ENCODE results near the gene HOXD9. TPM values are rescaled to one million over a fixed set of nuclear protein-coding genes. Genes with fewer than 3 reads are reported as not detected.

The HOXD9 gene
- total and polyA plus RNA-seq, 8 donors, result 0.12 to 1.1 (median 0.34) TPM; not detected in 2

- H3K4me3 ChIP-seq, result no peak overlapping the region
- ATAC-seq, result no peak
Observed at GRCh38 chr2:176110415-176111308, 11.9 kb upstream of the HOXD9 start.

GRCh38 chr2:176111309-176111663 lies 11.2 kb upstream of the HOXD9 start:
- DNase-seq (peak in 1 of 6 donors; percentile 64), ATAC-seq (peak in 3 of 4 donors; percentile 47 to 70 (median 51)), FAIRE-seq (no peak)
- TF ChIP-seq CTCF (IDR thresholded peaks at IDR 0.05), result peak in 1 of 4 donors; percentile 22
- intact Hi-C loops (cut with DNase I), result no loop called here
- H3K27me3 ChIP-seq, result peaks cover 8 to 89% (median 27%) of the 10 kb centered on the region in 4 donors
- no peak overlapping the region for H3K4me3 ChIP-seq
- no peaks in the 10 kb centered on the region for H3K9me3 ChIP-seq
- no peaks in the 10 kb centered on the region for H3K36me3 ChIP-seq
- no peaks in the 10 kb centered on the region for H3K4me1 ChIP-seq
- WGBS, 2 donors, result 4% methylated on average over 16 of the region's 16 CpGs
- no peak overlapping the region for H3K27ac ChIP-seq

More at GRCh38 chr2:176110415-176111308, 11.9 kb upstream of the HOXD9 start:
- Histone ChIP-seq H3K9me3 (no peaks in the 10 kb centered on the region), H3K36me3 (no peaks in the 10 kb centered on the region), H3K27ac (no peak overlapping the region), H3K4me1 (no peaks in the 10 kb centered on the region), H3K27me3 (peaks cover 8 to 83% (median 21%) of the 10 kb centered on the region in 4 donors)
- DNase-seq, result no peak
- 15 to 19% methylated on average over 7 of the region's 7 CpGs for WGBS, 2 donors
- intact Hi-C loops (cut with DNase I), result no loop called here
- no peak for FAIRE-seq
- no peak for TF ChIP-seq CTCF (IDR thresholded peaks at IDR 0.05)

GRCh38 chr2:176111846-176112374 lies 10.6 kb upstream of the HOXD9 start:
- intact Hi-C loops (cut with DNase I), result no loop called here
- DNase-seq, result no peak

GRCh38 chr2:176112375-176113302 lies 9.9 kb upstream of the HOXD9 start:
- no peak for ATAC-seq
- intact Hi-C loops (cut with DNase I), result no loop called here
- Histone ChIP-seq H3K4me1 (no peaks in the 10 kb centered on the region), H3K36me3 (no peaks in the 10 kb centered on the region), H3K9me3 (no peaks in the 10 kb centered on the region), H3K27me3 (peaks cover 8 to 95% (median 34%) of the 10 kb centered on the region in 4 donors), H3K4me3 (no peak overlapping the region), H3K27ac (no peak overlapping the region)
- no peak for FAIRE-seq
- no peak for DNase-seq
- WGBS, 2 donors, result 7 to 8% methylated on average over 40 of the region's 40 CpGs
- TF ChIP-seq CTCF (IDR thresholded peaks at IDR 0.05), result no peak

More at GRCh38 chr2:176111846-176112374, 10.6 kb upstream of the HOXD9 start:
- no peaks in the 10 kb centered on the region for H3K36me3 ChIP-seq
- H3K9me3 ChIP-seq, result no peaks in the 10 kb centered on the region
- H3K4me3 ChIP-seq, result no peak overlapping the region
- ATAC-seq (no peak), FAIRE-seq (no peak)
- WGBS, 2 donors, result 5 to 7% methylated on average over 29 of the region's 29 CpGs
- TF ChIP-seq CTCF (IDR thresholded peaks at IDR 0.05), result no peak
- H3K4me1 ChIP-seq, result no peaks in the 10 kb centered on the region
- H3K27ac ChIP-seq, result no peak overlapping the region
- peaks cover 8 to 92% (median 33%) of the 10 kb centered on the region in 4 donors for H3K27me3 ChIP-seq
